HCT116 (cell line): ENCODE data around the gene PDZD4.

ENCODE experiments used
- CTCF ChIP-seq, 3 experiments: fragments of 200-600 bp in 1 of 3; sonication (generic) in 1 of 3; IDR thresholded peaks in 2 of 3; conservative IDR thresholded peaks in 1 of 3; 2 replicates each; pipeline ENCODE4 v1.5.1; 2012 to 2017; ENCODE audit warnings: low read depth in 2 of 3, low read length in 2 of 3, antibody characterized with exemption in 1 of 3, borderline replicate concordance in 1 of 3, control low read depth in 1 of 3, mild to moderate bottlenecking in 1 of 3, mixed read lengths in 1 of 3, mixed run types in 1 of 3, moderate library complexity in 1 of 3; ENCODE audit not compliant: insufficient read depth in 1 of 3
- EZH2 ChIP-seq: fragments of 200-600 bp; sonication (generic); IDR thresholded peaks from 2 replicates; pipeline ENCODE4 v1.6.1; 2017; ENCODE audit warnings: antibody characterized with exemption, mixed run types
- EZH2phosphoT487 ChIP-seq: fragments of 200-600 bp; IDR thresholded peaks from 2 replicates; pipeline ENCODE4 v1.6.1; 2018; ENCODE audit warnings: antibody characterized with exemption, borderline replicate concordance
- POLR2A ChIP-seq: IDR thresholded peaks from 2 replicates; pipeline ENCODE4 v1.7.0; 2011; ENCODE audit warnings: borderline replicate concordance; ENCODE audit not compliant: insufficient read depth, insufficient read length; ENCODE audit errors: extremely low read depth

GRCh38 chrX:153763989-153764755 is 66.2 kb downstream of the PDZD4 start, which contains the start of gene PLXNB3:
- peak in 2 of 3 experiments; percentile 72 to 80; a peak in 4 of 6 replicates for TF ChIP-seq CTCF (IDR thresholded peaks at IDR 0.05 in 2 of 3, conservative IDR thresholded peaks at IDR 0.05 in 1 of 3; ENCODE audit: borderline replicate concordance in 1 of 3, insufficient read depth in 1 of 3, low read depth in 2 of 3, low read length in 2 of 3)
- TF ChIP-seq EZH2: no peak
- TF ChIP-seq POLR2A: no peak
- no peak for TF ChIP-seq EZH2phosphoT487
